Activated naive CD4-positive, alpha-beta T cell treated with anti-CD3 and anti-CD28 coated beads, Interleukin-2, amount 10 ng/mL, durations not matched to agents 7 days and 5 days (primary cell): Measurements from ENCODE around the gene ERO1B.

Experiments
- CTCF ChIA-PET: fragments of 350-600 bp; sonication (Branson Sonifier 250); formaldehyde crosslinking; loops from one replicate; lab custom pipeline; 2021; ENCODE audit warnings: antibody characterized with exemption; lab: Charles Lee
- DNase-seq: peaks from one replicate; pipeline ENCODE4 v3.0.0-alpha.2; 2020
- H3K27ac Mint-ChIP-seq: one replicate; pipeline ENCODE4 v1.8.0; 2021; ENCODE audit warnings: mild to moderate bottlenecking, moderate library complexity, mixed read lengths
- H3K27me3 Mint-ChIP-seq: one replicate; pipeline ENCODE4 v1.8.0; 2021; ENCODE audit warnings: mild to moderate bottlenecking, mixed read lengths
- H3K36me3 Mint-ChIP-seq: one replicate; pipeline ENCODE4 v1.8.0; 2021; ENCODE audit warnings: mixed read lengths
- H3K4me1 Mint-ChIP-seq: one replicate; pipeline ENCODE4 v1.8.0; 2021; ENCODE audit warnings: mixed read lengths
- H3K4me3 Mint-ChIP-seq: one replicate; pipeline ENCODE4 v1.8.0; 2021; ENCODE audit warnings: mild to moderate bottlenecking, moderate library complexity, mixed read lengths
- H3K9me3 Mint-ChIP-seq: one replicate; pipeline ENCODE4 v1.8.0; 2021; ENCODE audit warnings: mixed read lengths

The ERO1B gene

GRCh38 chr1:236311040-236311439 lies 29.3 kb upstream of the ERO1B start:
- no peaks in the 10 kb centered on the region for H3K4me1 Mint-ChIP-seq
- no peak overlapping the region for H3K27ac Mint-ChIP-seq
- no peaks in the 10 kb centered on the region for H3K27me3 Mint-ChIP-seq
- CTCF ChIA-PET: no interaction called here
- no peak for DNase-seq
- H3K9me3 Mint-ChIP-seq: no peaks in the 10 kb centered on the region
- no peaks in the 10 kb centered on the region for H3K36me3 Mint-ChIP-seq
- H3K4me3 Mint-ChIP-seq: no peak overlapping the region

DNA sequence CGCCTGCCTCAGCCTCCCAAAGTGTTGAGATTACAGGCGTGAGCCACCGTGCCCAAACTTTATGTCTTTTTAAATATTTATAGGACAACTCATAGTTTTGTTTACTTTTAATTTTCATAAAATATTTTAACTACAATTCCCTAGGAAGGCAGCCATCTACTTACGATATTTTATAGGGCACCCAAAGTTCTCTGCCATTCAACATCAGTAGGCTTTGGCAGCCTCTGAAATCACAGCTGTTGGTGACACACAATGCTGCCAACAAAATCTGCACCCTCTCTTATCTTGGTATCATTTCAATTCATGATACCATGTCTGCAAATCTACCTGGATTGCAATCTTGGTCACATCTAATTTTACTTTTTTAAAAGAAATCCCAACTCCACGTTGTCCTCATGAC lies 27.1 kb upstream of the ERO1B start:
- CTCF ChIA-PET: interaction anchor here (0.7 kb wide), 1 partner anchor 215 kb away, joined by 4 read pairs; no protein-coding TSS in a partner anchor
- no peak for DNase-seq
- no peaks in the 10 kb centered on the region for H3K9me3 Mint-ChIP-seq
- H3K4me3 Mint-ChIP-seq: no peak overlapping the region
- H3K27ac Mint-ChIP-seq: no peak overlapping the region
- H3K36me3 Mint-ChIP-seq: no peaks in the 10 kb centered on the region
- no peaks in the 10 kb centered on the region for H3K4me1 Mint-ChIP-seq
- H3K27me3 Mint-ChIP-seq: no peaks in the 10 kb centered on the region

- H3K36me3 Mint-ChIP-seq: no peaks in the 10 kb centered on the region
- no peaks in the 10 kb centered on the region for H3K27me3 Mint-ChIP-seq
- CTCF ChIA-PET: no interaction called here
- H3K4me3 Mint-ChIP-seq: no peak overlapping the region
- no peak for DNase-seq
- no peaks in the 10 kb centered on the region for H3K9me3 Mint-ChIP-seq
- no peak overlapping the region for H3K27ac Mint-ChIP-seq
- H3K4me1 Mint-ChIP-seq: no peaks in the 10 kb centered on the region
Observed at GRCh38 chr1:236307435-236307834, 25.7 kb upstream of the ERO1B start.

DNA sequence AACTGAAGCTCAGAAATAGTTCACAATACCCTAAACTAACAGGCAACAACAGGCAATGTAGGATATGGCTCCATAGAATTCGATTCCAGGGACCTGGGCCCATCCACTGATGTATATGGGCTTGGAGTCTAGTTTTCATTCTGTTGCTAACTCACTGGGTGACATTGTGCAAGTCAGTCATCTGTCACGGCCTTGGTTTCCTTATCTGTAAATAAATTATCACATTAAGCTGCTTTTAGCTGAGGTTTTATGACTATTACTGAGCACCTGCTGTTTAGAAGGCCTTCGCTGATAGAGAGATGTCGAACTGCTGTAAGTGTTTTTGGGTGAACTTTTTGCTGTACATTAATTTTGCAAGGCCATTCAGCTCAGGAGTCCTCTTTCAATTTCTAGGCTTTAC lies 22.9 kb upstream of the ERO1B start:
- CTCF ChIA-PET: no interaction called here
- Mint-ChIP-seq H3K4me1 (no peaks in the 10 kb centered on the region), H3K9me3 (no peaks in the 10 kb centered on the region), H3K27me3 (peaks cover 5% of the 10 kb centered on the region), H3K4me3 (no peak overlapping the region), H3K36me3 (no peaks in the 10 kb centered on the region), H3K27ac (no peak overlapping the region)
- no peak for DNase-seq

GRCh38 chr1:236303675-236304074 lies 21.9 kb upstream of the ERO1B start:
- Mint-ChIP-seq H3K9me3 (no peaks in the 10 kb centered on the region), H3K4me1 (no peaks in the 10 kb centered on the region), H3K27me3 (peaks cover 5% of the 10 kb centered on the region), H3K36me3 (no peaks in the 10 kb centered on the region), H3K27ac (no peak overlapping the region), H3K4me3 (no peak overlapping the region)
- DNase-seq: no peak
- CTCF ChIA-PET: no interaction called here

DNA sequence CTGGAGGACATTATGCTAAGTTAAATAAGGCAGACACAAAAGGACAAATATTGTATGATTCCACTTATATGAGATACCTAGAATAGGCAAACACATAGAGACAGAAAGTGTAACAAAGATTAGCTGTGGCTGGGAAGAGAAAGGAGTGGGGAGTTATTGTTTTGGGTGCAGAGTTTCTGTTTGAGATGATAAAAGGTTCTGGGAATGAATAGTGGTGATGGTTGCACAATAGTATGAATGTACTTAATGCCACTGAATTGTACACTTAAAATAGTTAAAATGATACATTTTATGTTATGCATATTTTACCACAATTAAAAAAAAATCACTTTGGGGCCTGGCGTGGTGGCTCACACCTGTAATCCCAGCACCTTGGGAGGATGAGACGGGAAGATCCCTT lies 21.2 kb upstream of the ERO1B start:
- CTCF ChIA-PET: no interaction called here
- Mint-ChIP-seq H3K9me3 (no peaks in the 10 kb centered on the region), H3K4me3 (no peak overlapping the region), H3K27ac (no peak overlapping the region), H3K27me3 (peaks cover 5% of the 10 kb centered on the region), H3K36me3 (no peaks in the 10 kb centered on the region), H3K4me1 (no peaks in the 10 kb centered on the region)
- DNase-seq: no peak

GRCh38 chr1:236301958-236302335 lies 20.2 kb upstream of the ERO1B start:
- Mint-ChIP-seq H3K4me3 (no peak overlapping the region), H3K4me1 (no peaks in the 10 kb centered on the region), H3K9me3 (no peaks in the 10 kb centered on the region), H3K36me3 (no peaks in the 10 kb centered on the region), H3K27ac (no peak overlapping the region), H3K27me3 (peaks cover 5% of the 10 kb centered on the region)
- no peak for DNase-seq
- CTCF ChIA-PET: no interaction called here

DNA sequence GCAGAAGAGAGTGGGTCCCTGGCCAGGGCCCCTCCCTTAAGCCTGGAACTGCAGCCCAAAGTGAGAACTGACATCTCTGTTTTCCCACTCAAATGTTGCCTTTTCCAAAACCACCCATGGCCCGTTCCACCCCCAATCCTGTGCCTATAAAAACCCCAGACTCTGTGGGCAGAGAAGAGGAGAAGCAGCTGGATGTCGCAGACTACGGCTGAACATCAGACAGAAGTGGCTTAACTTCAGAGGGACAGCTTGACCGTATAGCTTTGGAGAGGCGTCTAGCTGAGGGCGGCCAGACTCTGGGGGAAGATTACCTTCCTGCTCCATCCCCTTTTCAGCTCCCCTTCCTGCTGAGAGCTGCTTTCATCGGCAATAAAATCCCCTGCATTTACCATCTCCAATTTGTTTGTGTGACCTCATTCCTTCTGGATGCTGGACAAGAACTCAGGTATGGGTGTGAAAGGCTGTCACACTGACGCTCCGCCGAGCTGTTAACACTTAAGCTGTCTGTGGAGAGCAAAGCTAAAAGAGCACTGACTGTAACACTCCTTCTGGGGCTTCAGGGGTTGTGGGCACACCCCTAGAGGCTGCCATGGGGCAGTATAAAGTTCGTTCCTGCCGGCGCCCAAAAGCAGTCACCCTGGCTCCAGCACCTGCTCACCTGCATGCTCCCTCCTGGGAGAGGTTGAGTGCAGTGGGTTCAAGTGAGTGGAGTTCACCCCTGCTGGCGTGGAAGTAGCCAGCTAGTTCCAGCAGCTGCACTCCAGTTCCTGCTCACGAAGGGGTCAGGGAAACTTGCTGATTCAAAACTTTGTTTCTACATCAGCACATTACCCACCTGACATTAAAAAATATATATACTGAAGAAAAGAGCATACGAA lies 19.6 kb upstream of the ERO1B start:
- H3K4me1 Mint-ChIP-seq: no peaks in the 10 kb centered on the region
- H3K9me3 Mint-ChIP-seq: no peaks in the 10 kb centered on the region
- CTCF ChIA-PET: no interaction called here
- H3K27me3 Mint-ChIP-seq: peaks cover 5% of the 10 kb centered on the region
- no peak overlapping the region for H3K4me3 Mint-ChIP-seq
- DNase-seq: no peak
- H3K36me3 Mint-ChIP-seq: no peaks in the 10 kb centered on the region
- H3K27ac Mint-ChIP-seq: no peak overlapping the region

DNA sequence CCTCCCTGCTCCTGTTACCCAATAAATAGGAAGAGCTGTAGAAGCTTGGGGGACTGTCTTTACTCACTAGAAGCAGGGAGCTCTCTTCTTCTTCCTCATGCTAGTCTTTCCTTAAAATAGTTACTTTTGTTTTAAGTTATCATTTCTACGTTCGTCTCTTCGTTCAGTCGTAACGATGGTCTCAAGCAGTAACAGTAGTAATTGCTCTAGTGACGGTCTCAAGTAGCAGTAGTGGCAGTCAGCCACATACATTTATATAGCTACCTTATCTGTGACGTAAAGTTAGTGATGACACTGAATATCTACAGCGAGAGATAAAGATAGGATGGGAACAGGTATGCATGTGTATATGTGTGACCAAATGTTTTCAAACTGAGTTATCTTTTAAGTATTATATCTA lies 15.4 kb upstream of the ERO1B start:
- H3K4me3 Mint-ChIP-seq: no peak overlapping the region

DNA sequence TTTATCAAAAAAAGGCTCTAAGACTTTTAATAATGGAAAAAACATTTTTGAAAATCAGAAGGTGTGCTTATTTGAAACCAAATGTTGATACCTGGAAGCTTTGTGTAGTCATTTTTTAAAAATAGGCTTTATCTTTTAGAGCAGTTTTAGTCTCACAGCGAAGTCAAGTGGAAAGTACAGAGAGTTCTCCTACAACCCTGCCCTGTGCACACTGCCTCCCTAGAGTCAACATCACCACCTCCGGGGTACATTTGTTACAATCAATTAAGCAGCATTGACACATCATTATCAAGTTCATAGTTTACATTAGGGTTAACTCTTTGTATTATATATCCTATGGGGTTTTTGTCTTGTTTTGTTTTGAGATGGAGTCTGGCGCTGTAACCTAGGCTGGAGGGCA lies 10.7 kb upstream of the ERO1B start:
- Mint-ChIP-seq H3K4me3 (no peak overlapping the region), H3K27ac (no peak overlapping the region), H3K36me3 (no peaks in the 10 kb centered on the region), H3K9me3 (no peaks in the 10 kb centered on the region), H3K27me3 (peaks cover 4% of the 10 kb centered on the region), H3K4me1 (no peaks in the 10 kb centered on the region)
- CTCF ChIA-PET: no interaction called here
- no peak for DNase-seq

More for the DNA sequence above, 15.4 kb upstream of the ERO1B start:
- Mint-ChIP-seq H3K27ac (no peak overlapping the region), H3K9me3 (no peaks in the 10 kb centered on the region), H3K27me3 (peaks cover 9% of the 10 kb centered on the region), H3K4me1 (no peaks in the 10 kb centered on the region), H3K36me3 (no peaks in the 10 kb centered on the region)
- CTCF ChIA-PET: no interaction called here
- DNase-seq: no peak

GRCh38 chr1:236289492-236290131 lies 7.9 kb upstream of the ERO1B start:
- Mint-ChIP-seq H3K4me1 (peaks cover 8% of the 10 kb centered on the region), H3K27me3 (peaks cover 3% of the 10 kb centered on the region), H3K9me3 (no peaks in the 10 kb centered on the region), H3K4me3 (no peak overlapping the region), H3K36me3 (no peaks in the 10 kb centered on the region), H3K27ac (no peak overlapping the region)
- CTCF ChIA-PET: no interaction called here
- no peak for DNase-seq

GRCh38 chr1:236288620-236288976 lies 6.8 kb upstream of the ERO1B start:
- Mint-ChIP-seq H3K36me3 (no peaks in the 10 kb centered on the region), H3K4me3 (no peak overlapping the region), H3K9me3 (no peaks in the 10 kb centered on the region), H3K4me1 (peaks cover 18% of the 10 kb centered on the region), H3K27ac (no peak overlapping the region), H3K27me3 (peaks cover 3% of the 10 kb centered on the region)
- DNase-seq: no peak
- CTCF ChIA-PET: no interaction called here

DNA sequence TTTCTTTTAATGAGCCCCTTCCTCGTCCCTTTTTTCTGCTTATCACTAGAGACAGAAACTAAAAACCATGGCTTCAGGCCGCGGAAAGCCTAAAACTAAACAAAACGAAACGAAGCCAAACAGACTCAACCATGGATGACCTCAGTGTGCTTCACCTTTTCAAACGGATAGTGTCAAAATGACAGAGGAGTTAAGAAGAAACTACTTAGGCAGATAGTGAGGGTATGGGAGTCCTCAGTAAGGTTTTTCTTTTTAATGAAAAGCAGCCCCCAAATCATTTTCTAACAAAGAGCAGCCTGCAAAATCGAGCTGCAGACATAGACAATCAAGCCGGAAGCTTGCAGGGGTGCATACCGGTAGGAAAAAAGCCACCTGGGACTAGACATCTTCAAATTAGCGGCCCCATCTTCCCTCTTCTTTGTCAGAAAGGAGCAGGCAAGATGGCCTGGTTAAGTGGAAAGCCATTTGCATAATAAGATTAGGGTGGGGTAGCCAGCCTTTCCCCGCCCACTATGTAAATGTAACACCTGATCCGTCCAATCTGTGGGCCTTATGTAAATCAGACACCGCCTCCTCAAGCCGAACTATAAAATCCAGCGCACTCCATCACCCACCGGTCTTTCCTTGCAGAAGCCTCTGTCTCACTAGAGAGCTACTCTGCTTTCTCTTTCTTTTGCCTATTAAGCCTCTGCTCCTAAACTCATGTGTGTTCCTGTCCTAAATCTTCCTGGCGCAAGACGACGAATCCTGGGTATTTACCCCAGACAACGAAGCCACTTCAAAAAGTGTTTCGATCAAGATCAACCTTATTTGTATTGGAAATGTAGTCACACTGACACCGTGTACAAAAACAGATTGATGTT lies 6.2 kb upstream of the ERO1B start:
- Mint-ChIP-seq H3K36me3 (no peaks in the 10 kb centered on the region), H3K4me1 (peaks cover 22% of the 10 kb centered on the region), H3K9me3 (no peaks in the 10 kb centered on the region), H3K4me3 (no peak overlapping the region), H3K27me3 (peaks cover 6% of the 10 kb centered on the region), H3K27ac (no peak overlapping the region)
- no peak for DNase-seq
- CTCF ChIA-PET: no interaction called here

GRCh38 chr1:236287356-236287755 lies 5.6 kb upstream of the ERO1B start:
- no peaks in the 10 kb centered on the region for H3K36me3 Mint-ChIP-seq
- no peaks in the 10 kb centered on the region for H3K9me3 Mint-ChIP-seq
- H3K27me3 Mint-ChIP-seq: peaks cover 6% of the 10 kb centered on the region
- no peak overlapping the region for H3K27ac Mint-ChIP-seq
- no peak for DNase-seq
- H3K4me3 Mint-ChIP-seq: no peak overlapping the region
- CTCF ChIA-PET: no interaction called here
- peaks cover 29% of the 10 kb centered on the region for H3K4me1 Mint-ChIP-seq
